Mucosa of gallbladder (tissue), 1 donor: Measurements from ENCODE around the gene PM20D2. TPM values are rescaled to one million over a fixed set of nuclear protein-coding genes. Genes with fewer than 3 reads are reported as not detected.

Experiments used
- DNase-seq: peaks from one replicate; pipeline ENCODE4 v3.0.0-alpha.2; 2020; ENCODE audit warnings: low spot score
- total RNA-seq: library from RNA; stranded (reverse); gene quantifications from one replicate; pipeline ENCODE4 v1.2.1, GENCODE V29; 2021
- donor health status: DM: no; HTN: no; CAD: no.

PM20D2 gene
- total RNA-seq, 1 donor from 2014 or later = 17.3 TPM

- no peak for DNase-seq
These were observed 532 bp upstream of the PM20D2 start for GRCh38 chr6:89145091-89145955.

DNA sequence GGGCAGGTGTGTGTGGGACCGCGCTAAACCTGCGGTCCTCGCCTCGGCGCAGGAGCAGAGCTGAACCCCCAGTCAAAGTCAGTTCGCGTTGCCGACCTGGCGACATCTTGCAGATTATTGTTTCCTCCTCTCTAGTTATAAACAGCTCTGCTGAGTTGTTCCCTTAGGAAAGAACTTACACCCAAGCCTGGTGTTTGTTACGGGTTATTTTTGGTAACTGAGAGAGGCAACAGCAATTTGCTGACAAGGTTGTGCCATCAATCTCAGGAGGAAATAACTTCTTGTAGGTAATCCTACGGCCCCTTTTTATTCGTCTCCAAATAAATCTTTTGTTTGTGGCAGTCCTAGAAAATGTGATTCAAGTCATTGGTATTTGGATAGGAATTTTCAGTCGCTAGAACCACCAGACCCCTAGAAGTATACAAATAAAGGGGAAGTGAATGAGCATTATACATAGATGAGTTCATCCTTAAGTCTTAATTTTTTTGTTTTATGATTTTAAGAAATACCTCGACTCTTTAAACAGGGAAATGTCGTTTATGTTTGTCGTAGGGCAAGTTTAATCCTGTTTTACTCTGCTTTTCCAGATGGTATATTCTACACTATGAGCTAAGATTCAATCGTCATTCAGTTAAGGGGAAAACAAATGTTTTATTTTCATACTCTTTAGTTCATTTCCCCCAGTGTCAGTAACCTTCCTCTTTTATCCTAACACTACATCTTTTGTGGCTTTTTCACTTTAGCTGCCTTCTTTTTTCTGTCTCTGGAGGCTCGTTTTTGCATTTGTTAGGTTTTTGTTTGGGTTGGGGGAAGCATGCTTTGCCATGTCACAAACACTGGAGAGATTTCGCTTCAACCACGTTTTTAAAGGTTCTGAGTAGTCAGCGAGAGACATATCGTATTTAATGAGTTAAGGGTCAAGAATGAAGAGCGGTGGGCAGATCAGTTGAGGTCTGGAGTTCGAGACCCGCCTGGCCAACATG is 1.2 kb downstream of the PM20D2 start:
- no peak for DNase-seq

- no peak for DNase-seq
These were observed 2.3 kb downstream of the PM20D2 start for GRCh38 chr6:89148016-89148750.

DNA sequence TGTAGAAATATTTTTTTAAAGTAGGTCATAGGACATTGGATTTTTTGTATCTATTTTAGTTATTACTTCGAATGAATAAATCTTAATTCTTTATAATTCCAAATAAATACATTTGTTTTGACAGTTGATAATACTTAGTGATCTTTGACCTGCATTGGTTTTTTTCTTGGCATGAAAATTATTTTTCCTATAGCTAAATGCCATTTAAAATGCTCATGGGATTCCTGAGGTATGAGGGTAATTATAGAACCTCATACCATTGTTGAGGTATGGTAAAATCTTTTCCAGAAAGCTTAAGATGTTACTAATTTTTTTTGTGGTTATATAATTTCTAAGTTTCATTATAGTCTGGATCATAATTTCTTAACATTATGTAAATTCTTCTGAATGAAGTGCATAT is 8.3 kb downstream of the PM20D2 start:
- DNase-seq = no peak

DNA sequence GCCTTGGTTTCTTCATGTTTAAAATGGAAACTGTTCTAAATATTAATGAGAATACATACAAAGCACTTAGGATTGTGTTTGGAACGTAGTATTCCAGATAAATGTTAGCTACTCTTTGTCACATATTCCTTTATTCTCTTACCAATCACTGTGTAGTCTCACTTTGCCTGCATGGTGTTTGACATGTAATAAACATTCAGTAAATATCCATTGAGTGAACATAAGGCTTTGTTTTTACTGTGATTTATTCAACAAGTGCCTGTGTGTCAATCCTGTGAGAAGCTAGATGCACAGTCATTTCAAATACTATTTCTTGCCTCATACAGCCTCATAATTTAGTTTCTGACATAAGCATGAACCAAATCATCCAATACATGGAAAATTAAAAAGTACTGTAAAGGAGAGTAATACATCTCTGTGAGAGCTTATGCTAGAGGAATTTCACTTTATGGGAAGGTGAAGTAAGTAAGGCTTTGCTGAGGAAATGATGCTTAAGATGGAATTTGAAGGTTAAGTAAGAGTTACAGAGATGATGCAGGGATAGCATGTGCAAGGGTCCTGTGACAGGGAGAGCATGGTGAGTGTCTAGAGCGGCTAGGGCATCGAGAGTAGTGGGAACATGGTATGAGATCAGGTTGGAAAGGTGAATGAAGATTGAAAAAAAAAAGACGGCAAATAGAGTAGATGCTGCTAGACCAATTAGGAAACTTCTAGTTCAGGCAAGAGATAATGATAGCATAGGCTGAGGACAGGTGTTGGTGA is 14.7 kb downstream of the PM20D2 start:
- no peak for DNase-seq

GRCh38 chr6:89161326-89162046 is 15.6 kb downstream of the PM20D2 start:
- DNase-seq = no peak

GRCh38 chr6:89162047-89162371 is 16.2 kb downstream of the PM20D2 start:
- no peak for DNase-seq

- no peak for DNase-seq
These were observed 26.3 kb downstream of the PM20D2 start for GRCh38 chr6:89172131-89172530.

- DNase-seq = no peak
These were observed 27.8 kb downstream of the PM20D2 start for GRCh38 chr6:89173634-89174033.

DNA sequence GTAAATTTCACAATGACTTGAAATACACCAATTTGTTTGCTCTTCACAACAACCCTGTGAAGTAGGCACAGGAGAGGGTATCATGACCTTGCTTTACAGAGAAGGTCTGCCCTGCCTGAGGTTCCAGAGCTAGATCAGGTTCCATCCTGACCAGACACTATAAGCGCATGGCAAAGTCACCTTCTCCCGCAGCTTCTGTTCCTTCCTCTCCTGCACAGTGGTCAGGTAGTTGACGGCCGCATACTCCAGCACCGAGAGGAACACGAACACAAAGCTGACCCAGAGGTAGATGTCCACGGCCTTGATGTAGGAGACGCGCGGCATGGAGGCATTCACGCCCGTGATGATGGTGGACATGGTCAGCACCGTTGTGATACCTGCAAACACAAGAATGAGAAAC is 34.3 kb downstream of the PM20D2 start:
- DNase-seq = no peak

DNA sequence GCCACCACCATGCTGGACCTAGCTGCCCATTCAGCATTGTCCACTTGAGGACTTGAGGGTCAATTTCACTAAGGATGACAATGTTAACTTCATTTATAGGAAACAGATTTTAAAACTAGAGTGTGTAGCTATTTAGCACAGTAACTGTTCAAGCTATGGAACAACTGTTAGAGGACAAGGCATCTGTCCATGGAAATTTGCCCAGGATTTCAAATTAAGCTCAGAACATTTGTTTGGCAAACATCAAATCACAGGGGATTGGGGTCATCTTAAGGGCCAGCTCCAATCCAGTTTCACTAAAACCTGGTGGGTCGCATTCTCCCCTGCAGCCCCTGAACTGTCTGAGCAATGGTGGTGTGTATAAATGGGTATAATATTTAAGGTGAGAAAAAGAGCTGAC is 35.1 kb downstream of the PM20D2 start:
- DNase-seq = no peak

- no peak for DNase-seq
These were observed 37.4 kb downstream of the PM20D2 start for GRCh38 chr6:89183294-89183693.

DNA sequence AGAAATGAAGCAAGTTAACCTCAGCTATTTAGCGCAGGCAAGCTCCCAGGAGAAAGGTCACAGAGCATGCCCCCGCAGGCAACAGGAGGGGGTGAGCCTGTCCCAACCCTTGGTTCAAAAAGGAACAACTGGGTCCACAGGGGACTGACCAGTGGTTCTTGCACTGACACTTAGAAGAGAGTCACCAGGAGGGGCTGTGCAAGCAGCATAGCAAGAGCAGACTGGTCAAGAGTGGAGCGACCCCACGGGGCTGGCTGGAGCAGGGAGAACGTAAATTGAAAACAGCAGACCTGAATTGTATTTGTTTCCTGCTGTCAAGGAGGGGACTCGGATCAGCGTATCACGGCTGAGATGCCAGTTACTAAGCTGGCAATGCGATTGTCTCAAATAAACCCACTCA is 38.5 kb downstream of the PM20D2 start:
- no peak for DNase-seq

DNA sequence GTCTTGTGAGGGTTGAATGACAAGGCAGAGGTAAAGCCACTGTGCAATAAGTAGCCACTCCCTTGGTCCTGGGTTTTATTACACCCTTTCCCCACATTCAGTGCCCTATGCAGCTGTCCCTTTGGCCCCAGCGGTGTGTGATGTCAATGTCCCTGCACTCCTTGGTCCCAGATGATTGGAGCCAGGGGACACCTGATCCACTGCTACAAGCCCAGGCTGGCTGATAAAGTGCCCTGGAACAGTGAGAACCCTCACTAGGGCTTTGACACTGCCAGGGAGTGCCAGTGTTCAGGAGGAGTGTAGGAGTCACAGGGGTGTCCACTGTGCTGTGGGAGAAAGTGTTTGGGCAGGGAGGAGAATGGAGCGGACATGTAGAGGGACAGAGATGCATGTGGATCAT is 40.9 kb downstream of the PM20D2 start:
- no peak for DNase-seq

- DNase-seq = no peak
These were observed 41.6 kb downstream of the PM20D2 start for GRCh38 chr6:89187504-89187903.

DNA sequence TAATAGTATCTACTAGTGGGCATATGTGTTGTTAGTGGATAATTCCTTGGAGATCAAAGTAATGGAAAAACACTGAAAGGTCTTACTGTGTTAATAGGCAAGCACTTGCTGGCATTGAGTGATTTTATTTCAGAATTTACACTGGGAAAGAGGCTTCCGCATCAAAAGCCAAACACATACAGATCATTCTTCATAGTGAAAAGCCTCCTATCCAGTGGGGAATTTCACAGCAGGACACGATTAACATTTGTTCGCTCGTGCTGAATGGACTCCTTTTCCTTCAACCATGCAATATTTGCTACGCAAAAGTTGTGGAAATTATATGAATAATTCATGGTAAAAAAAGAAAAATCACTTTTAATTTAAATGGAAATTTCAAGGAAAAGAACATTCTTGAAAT is 44.9 kb downstream of the PM20D2 start:
- DNase-seq = no peak

DNA sequence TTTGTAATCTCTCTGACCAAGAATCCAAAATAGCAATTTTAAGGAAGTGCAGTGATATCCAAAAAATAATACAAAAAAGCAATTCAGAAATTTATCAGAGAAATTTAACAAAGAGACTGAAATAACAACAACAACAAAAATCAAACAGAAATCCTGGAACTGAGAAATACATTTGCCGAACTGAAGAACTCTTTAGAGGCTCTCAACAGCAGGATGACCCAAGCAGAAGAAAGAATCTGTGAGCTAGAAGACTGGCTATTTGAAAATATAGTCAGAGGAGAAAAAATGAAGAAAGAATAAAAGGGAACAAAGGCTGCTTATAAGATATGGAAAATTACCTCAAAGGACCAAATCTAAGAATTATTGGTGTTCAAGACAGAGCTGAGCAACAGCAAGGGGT is 48.7 kb downstream of the PM20D2 start:
- DNase-seq = no peak

DNA sequence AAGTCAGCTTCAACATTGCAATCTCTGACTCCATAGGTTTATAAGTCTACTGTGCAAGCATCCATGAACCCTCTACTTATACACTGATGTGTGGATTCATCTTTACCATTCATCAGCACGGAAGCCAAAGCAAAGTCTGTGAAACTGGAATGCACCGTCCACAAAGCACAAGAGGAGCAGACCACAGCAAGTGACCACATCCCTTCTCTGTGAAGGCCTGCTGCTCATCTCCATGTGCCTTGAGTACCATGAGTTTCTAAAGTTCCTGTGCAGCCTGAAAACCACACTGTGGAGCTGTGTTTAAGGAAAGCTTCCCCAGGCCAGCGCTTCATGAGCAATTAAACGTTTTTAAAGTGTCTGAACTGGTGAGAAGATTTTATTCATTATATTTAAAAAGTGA is 51.3 kb downstream of the PM20D2 start:
- DNase-seq = no peak

GRCh38 chr6:89198235-89198634 is 52.4 kb downstream of the PM20D2 start:
- DNase-seq = no peak

GRCh38 chr6:89199579-89199978 is 53.7 kb downstream of the PM20D2 start:
- DNase-seq = no peak
